HG02938 (cell line): Measurements from ENCODE around the gene ADAMTS3.
A peak's percentile ranks its signal among the peaks of the same experiment; 100 is the strongest.

Experiments used
- ATAC-seq: cut with Tn5 transposase; IDR thresholded peaks from one replicate; pipeline ENCODE4 v1.9.1; 2021; ENCODE audit warnings: mild to moderate bottlenecking, moderate library complexity; ENCODE audit not compliant: unreplicated experiment

ADAMTS3 gene

GRCh38 chr4:72302981-72303704 is 265.9 kb downstream of the ADAMTS3 start:
- peak; percentile 93 for ATAC-seq

DNA sequence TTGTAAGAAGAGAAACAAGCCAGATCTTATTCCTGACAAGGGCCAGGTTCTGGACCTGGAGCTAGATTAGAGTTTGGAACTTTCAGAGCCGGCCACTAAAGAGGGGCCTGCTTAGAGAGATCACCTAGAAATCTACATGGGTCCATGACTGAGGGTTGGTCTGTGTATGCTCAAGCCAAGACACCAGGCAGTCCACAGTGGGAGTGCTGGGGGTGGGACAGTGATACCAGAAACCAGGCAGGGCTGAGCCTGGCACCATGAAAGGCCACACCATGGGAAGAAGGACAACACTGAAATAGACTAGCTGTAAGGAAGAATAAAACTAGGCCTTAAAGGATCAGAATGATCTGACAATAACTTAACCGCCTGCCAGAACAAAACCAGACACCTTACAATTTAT is 267.3 kb downstream of the ADAMTS3 start:
- no peak for ATAC-seq

GRCh38 chr4:72300126-72300525 is 268.9 kb downstream of the ADAMTS3 start:
- no peak for ATAC-seq

DNA sequence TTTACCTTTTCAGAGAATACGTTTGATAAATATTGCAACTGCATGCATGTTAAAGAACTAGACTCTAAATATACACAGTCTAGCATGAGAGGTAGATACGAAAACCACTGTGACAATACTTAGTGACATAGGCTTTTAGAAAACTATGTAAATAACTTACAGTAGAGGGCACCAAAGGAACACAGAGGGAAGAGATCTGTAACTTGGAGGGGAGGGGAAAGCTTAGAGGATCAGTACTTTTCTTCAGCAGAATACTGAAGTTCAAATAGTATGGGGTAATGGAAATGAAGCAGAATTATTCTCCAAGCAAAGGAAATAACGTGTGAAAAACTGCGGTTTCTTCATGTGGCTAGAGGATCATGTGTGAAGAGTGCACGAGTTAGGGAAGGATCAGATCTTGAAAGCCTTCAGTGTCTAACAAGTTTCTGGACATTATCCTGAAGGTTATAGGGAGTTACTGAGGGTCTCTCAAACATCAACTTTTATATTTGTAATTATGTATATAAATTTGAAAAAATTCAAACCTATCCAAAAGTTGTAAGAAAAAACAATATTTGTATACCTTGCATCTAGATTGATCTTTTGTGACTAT is 273.0 kb downstream of the ADAMTS3 start:
- ATAC-seq: no peak

GRCh38 chr4:72290737-72291136 is 278.3 kb downstream of the ADAMTS3 start:
- no peak for ATAC-seq

DNA sequence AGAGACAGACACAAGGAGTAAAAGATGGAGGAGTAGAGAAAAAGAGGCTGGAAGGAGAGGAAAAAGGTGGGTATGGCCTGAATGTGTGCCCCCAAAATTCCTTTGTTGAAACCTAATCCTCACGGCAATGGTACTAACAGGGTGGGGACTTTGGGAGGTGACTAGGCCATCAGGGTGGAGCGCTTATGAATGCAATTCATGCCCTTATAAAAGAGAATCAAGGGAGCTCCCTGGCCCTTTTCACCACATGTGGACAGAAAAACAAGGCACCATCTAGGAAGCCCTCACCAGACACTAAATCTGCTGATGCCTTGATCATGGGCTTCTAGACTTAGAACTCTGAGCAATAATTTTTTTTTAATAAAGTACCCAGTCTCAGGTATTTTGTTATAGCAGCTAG is 282.1 kb downstream of the ADAMTS3 start:
- no peak for ATAC-seq

- no peak for ATAC-seq
Observed at GRCh38 chr4:72286185-72286584, 282.8 kb downstream of the ADAMTS3 start.

- ATAC-seq: peak; percentile 61
Observed at GRCh38 chr4:72283357-72283756, 285.7 kb downstream of the ADAMTS3 start.

GRCh38 chr4:72280252-72280651 is 288.8 kb downstream of the ADAMTS3 start:
- no peak for ATAC-seq

DNA sequence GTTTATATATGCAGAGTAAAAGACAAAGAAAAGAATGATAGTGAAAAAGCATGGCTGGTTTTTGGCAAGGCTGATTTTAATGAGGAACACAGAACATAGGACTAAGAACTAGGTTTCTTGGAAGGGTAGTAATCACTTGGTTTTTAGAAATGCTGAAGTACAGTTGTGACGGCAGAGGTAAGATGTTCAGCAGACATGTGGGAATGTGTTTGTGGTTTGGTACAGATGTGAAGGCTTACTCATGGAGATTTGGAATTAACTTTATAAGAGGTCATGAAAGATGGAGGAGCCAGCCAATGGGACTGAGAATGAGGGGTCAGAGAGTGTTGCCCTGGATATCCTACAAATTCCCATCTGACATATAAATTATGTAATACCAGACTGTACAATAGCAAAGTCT is 293.6 kb downstream of the ADAMTS3 start:
- no peak for ATAC-seq

DNA sequence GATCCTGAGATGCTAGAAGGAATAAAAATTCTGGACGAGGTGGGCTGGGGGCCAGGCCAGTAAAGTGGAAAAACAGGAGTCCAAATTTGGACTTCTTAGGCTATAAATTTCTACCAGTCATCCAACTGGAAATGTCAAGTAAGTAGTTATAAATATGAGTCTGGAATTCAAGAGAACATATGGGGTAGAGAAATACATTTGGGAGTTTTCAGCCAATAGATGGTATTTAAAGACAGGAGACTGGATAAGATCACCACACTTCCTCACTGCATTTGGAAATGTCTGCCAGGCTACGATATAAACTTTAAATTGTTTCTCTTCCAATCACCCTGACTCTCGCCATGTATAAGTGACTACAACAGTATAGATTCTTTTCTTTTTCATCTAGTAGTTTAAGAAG is 294.8 kb downstream of the ADAMTS3 start:
- no peak for ATAC-seq

GRCh38 chr4:72255269-72255668 is 313.8 kb downstream of the ADAMTS3 start:
- ATAC-seq: no peak

DNA sequence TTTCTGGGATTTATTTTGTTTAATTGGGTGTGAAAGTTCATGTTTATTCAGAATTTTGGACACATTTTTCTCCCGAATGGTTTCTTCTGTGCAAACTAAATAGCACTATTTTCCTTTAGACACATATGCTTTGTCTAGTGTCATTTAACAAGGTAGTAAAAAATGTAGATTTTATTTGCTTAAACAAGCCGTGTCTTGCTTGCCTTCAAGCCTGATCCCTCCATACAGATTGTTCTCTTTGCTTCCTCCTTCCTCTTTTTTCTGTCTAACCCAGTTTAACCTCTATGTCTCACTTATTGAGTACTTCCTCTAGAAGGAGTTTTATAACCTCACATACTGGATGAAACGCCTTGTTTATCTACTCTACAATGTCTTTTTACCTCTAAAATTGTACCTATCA is 325.4 kb downstream of the ADAMTS3 start:
- no peak for ATAC-seq

DNA sequence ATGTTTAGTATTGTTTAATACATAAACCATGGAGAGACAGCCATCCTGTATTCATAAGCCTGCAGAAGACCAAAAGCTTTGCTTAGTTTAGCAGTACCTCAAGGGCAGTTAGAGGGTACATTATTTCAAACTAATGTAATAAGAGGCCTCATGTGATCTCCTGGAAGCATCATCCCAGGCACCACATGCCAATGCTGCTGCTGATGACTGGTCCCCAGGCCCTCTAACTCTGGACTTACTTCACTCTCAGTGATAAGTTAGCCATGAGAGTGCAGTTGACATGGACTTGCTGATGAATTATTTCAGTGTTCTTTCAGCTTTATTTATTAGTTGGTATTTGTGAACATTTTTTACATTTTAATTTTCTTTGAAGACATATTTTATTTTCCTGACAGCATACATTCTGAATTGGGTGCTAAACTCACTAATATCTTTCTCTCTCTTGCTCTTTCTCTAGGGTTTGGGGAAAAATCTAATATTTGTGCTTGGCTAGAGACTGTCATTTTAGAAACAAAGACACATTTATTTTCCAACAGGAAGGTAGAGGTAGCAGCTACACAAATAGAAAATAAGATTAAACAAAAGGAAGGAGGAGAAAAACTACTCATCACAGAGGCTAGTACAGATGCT is 329.4 kb downstream of the ADAMTS3 start:
- no peak for ATAC-seq
